ENCODE data around the gene STX19.

Gene STX19

GRCh38 chr3:94036909-94037507 is 8.6 kb upstream of the STX19 start:
- DNase-seq (ENCODE audit: low spot score), result peak; percentile 32

- DNase-seq (ENCODE audit: low spot score), result no peak
Measured at GRCh38 chr3:94026623-94027022, 1.8 kb downstream of the STX19 start.

GRCh38 chr3:94024385-94024784 is 4.0 kb downstream of the STX19 start:
- no peak for DNase-seq (ENCODE audit: low spot score)

- no peak for DNase-seq (ENCODE audit: low spot score)
Measured at GRCh38 chr3:94020293-94020692, 8.1 kb downstream of the STX19 start.

GRCh38 chr3:94019659-94020058 is 8.7 kb downstream of the STX19 start:
- DNase-seq (ENCODE audit: low spot score), result no peak

- no peak for DNase-seq (ENCODE audit: low spot score)
Measured at GRCh38 chr3:94015025-94015424, 13.4 kb downstream of the STX19 start.

GRCh38 chr3:94012185-94012584 is 16.2 kb downstream of the STX19 start:
- no peak for DNase-seq (ENCODE audit: low spot score)

GRCh38 chr3:94011233-94011711 is 17.1 kb downstream of the STX19 start:
- no peak for DNase-seq (ENCODE audit: low spot score)

GRCh38 chr3:94009608-94010007 is 18.8 kb downstream of the STX19 start:
- DNase-seq (ENCODE audit: low spot score), result no peak

GRCh38 chr3:94008253-94008652 is 20.1 kb downstream of the STX19 start:
- no peak for DNase-seq (ENCODE audit: low spot score)

- peak; percentile 23 for DNase-seq (ENCODE audit: low spot score)
Measured at GRCh38 chr3:94004301-94004910, 24.0 kb downstream of the STX19 start.

GRCh38 chr3:94001827-94002495 is 26.4 kb downstream of the STX19 start:
- DNase-seq (ENCODE audit: low spot score), result no peak

GRCh38 chr3:94001191-94001590 is 27.2 kb downstream of the STX19 start:
- DNase-seq (ENCODE audit: low spot score), result no peak

GRCh38 chr3:93994056-93994455 is 34.3 kb downstream of the STX19 start:
- DNase-seq (ENCODE audit: low spot score), result no peak

- DNase-seq (ENCODE audit: low spot score), result no peak
Measured at GRCh38 chr3:93992207-93992606, 36.2 kb downstream of the STX19 start.

- no peak for DNase-seq (ENCODE audit: low spot score)
Measured at GRCh38 chr3:93991631-93992030, 36.8 kb downstream of the STX19 start.

- DNase-seq (ENCODE audit: low spot score), result peak; percentile 8
Measured at GRCh38 chr3:93989241-93989640, 39.2 kb downstream of the STX19 start.

GRCh38 chr3:93988764-93989163 is 39.6 kb downstream of the STX19 start:
- no peak for DNase-seq (ENCODE audit: low spot score)

- DNase-seq (ENCODE audit: low spot score), result no peak
Measured at GRCh38 chr3:93988283-93988682, 40.1 kb downstream of the STX19 start.

GRCh38 chr3:93984618-93985017 is 43.8 kb downstream of the STX19 start:
- DNase-seq (ENCODE audit: low spot score), result no peak

- no peak for DNase-seq (ENCODE audit: low spot score)
Measured at GRCh38 chr3:93983408-93983807, 45.0 kb downstream of the STX19 start.

- DNase-seq (ENCODE audit: low spot score), result no peak
Measured at GRCh38 chr3:93981649-93982048, 46.7 kb downstream of the STX19 start.

All from iPS-NIHi11 (cell line).